IMR-90 (cell line): Measurements from ENCODE around the gene C10orf88. TPM values are rescaled to one million over a fixed set of nuclear protein-coding genes. Genes with fewer than 3 reads are reported as not detected.

Experiments
- ATAC-seq: fragments of 200-7000 bp; cut with Tn5 transposase; 2 replicates; pipeline ENCODE4 v1.9.1; 2020; ENCODE audit warnings: low read depth, mild to moderate bottlenecking, moderate library complexity
- BruUV-seq: library from RNA; stranded (reverse); fragments of 400-500 nt; replicated peaks from 2 replicates; lab custom pipeline; 2021; lab: Mats Ljungman, UMichigan
- CTCF ChIA-PET: fragments of 300-600 bp; formaldehyde crosslinking; extraction: SDS; loops from one replicate; lab custom pipeline; 2021; ENCODE audit warnings: antibody characterized with exemption; lab: Yijun Ruan, JAX
- POLR2A ChIA-PET: fragments of 300-600 bp; sonication (Branson Sonifier 250); formaldehyde crosslinking; loops from one replicate; lab custom pipeline; 2022; ENCODE audit warnings: antibody characterized with exemption; ENCODE audit not compliant: unreplicated experiment; lab: Charles Lee
- DNase-seq: peaks from one replicate; pipeline ENCODE4 v3.0.0; 2013
- H2AFZ ChIP-seq: replicated peaks from 2 replicates; pipeline ENCODE3; 2013; ENCODE audit warnings: low read length, mild to moderate bottlenecking; ENCODE audit not compliant: poor library complexity
- H2AK5ac ChIP-seq: 2 replicates; pipeline ENCODE4 v1.6.1; 2013; ENCODE audit warnings: low read depth, low read length, inconsistent platforms
- H2AK9ac ChIP-seq: replicated peaks from 2 replicates; pipeline ENCODE3; 2013; ENCODE audit warnings: mild to moderate bottlenecking, low read depth, low read length, moderate library complexity; ENCODE audit not compliant: poor library complexity
- H2BK120ac ChIP-seq: 2 replicates; pipeline ENCODE4 v1.6.1; 2013; ENCODE audit warnings: low read depth, low read length, inconsistent platforms
- H2BK15ac ChIP-seq: 3 replicates; pipeline ENCODE4 v1.6.1; 2013; ENCODE audit warnings: low read depth, low read length, inconsistent platforms
- H2BK20ac ChIP-seq: 2 replicates; pipeline ENCODE4 v1.6.1; 2013; ENCODE audit warnings: low read depth, mild to moderate bottlenecking, inconsistent platforms, low read length, moderate library complexity
- H2BK5ac ChIP-seq: 2 replicates; pipeline ENCODE4 v1.6.1; 2013; ENCODE audit warnings: mild to moderate bottlenecking, low read depth, low read length, inconsistent platforms; ENCODE audit not compliant: poor library complexity, severe bottlenecking
- H3K14ac ChIP-seq: replicated peaks from 2 replicates; pipeline ENCODE4 v1.6.1; 2013; ENCODE audit warnings: low read depth, low read length, inconsistent platforms
- H3K18ac ChIP-seq: 2 replicates; pipeline ENCODE4 v1.6.1; 2013; ENCODE audit warnings: low read depth, low read length, control low read depth
- H3K23ac ChIP-seq: 2 replicates; pipeline ENCODE4 v1.6.1; 2013; ENCODE audit warnings: low read depth, low read length, inconsistent platforms
- H3K27ac ChIP-seq: 2 replicates; pipeline ENCODE4 v1.5.1; 2013; ENCODE audit warnings: mild to moderate bottlenecking, control low read depth, low read length; ENCODE audit not compliant: insufficient read depth
- H3K27me3 ChIP-seq: 2 replicates; pipeline ENCODE4 v1.6.1; 2013; ENCODE audit warnings: low read length; ENCODE audit not compliant: control insufficient read depth, insufficient read depth
- H3K36me3 ChIP-seq: 2 replicates; pipeline ENCODE4 v1.6.1; 2013; ENCODE audit warnings: low read length, mixed read lengths; ENCODE audit not compliant: control insufficient read depth, insufficient read depth
- H3K4ac ChIP-seq: 2 replicates; pipeline ENCODE4 v1.6.1; 2013; ENCODE audit warnings: low read depth, low read length, inconsistent platforms
- H3K4me1 ChIP-seq: 2 replicates; pipeline ENCODE4 v1.6.1; 2013; ENCODE audit warnings: low read length, mixed read lengths; ENCODE audit not compliant: control insufficient read depth, insufficient read depth
- H3K4me2 ChIP-seq: 2 replicates; pipeline ENCODE4 v1.6.1; 2013; ENCODE audit warnings: low read depth, mild to moderate bottlenecking, control low read depth, low read length, moderate library complexity
- H3K4me3 ChIP-seq: 2 replicates; pipeline ENCODE4 v1.5.1; 2013; ENCODE audit warnings: low read depth, mild to moderate bottlenecking, control low read depth, low read length, moderate library complexity; ENCODE audit not compliant: insufficient read depth
- H3K56ac ChIP-seq: 2 replicates; pipeline ENCODE4 v1.6.1; 2013; ENCODE audit warnings: low read length, inconsistent platforms; ENCODE audit not compliant: insufficient read depth; ENCODE audit errors: extremely low read depth
- H3K79me1 ChIP-seq, 2 experiments: 2 replicates each; pipeline ENCODE4 v1.6.1; 2013; ENCODE audit warnings: low read length in 2 of 2, inconsistent platforms in 1 of 2, low read depth in 1 of 2
- H3K9ac ChIP-seq: 2 replicates; pipeline ENCODE4 v1.6.1; 2013; ENCODE audit warnings: low read depth, low read length, control low read depth
- H3K9me1 ChIP-seq: 2 replicates; pipeline ENCODE4 v1.6.1; 2013; ENCODE audit warnings: low read length, inconsistent platforms; ENCODE audit not compliant: insufficient read depth
- H3K9me3 ChIP-seq: 2 replicates; pipeline ENCODE4 v1.6.1; 2013; ENCODE audit warnings: low read length; ENCODE audit not compliant: control insufficient read depth, insufficient read depth
- H4K20me1 ChIP-seq: 2 replicates; pipeline ENCODE4 v1.6.1; 2013; ENCODE audit warnings: low read length, inconsistent platforms; ENCODE audit not compliant: insufficient read depth
- H4K5ac ChIP-seq: 2 replicates; pipeline ENCODE4 v1.6.1; 2013; ENCODE audit warnings: mild to moderate bottlenecking, low read depth, low read length, control low read depth
- H4K8ac ChIP-seq, 2 experiments: 2 replicates each; pipeline ENCODE4 v1.6.1; 2013; ENCODE audit warnings: low read depth in 2 of 2, low read length in 2 of 2, control low read depth in 1 of 2, inconsistent platforms in 1 of 2
- H4K91ac ChIP-seq: 2 replicates; pipeline ENCODE4 v1.6.1; 2013; ENCODE audit warnings: low read depth, low read length, inconsistent platforms; ENCODE audit not compliant: insufficient read depth
- CHD1 ChIP-seq: IDR thresholded peaks from 2 replicates; pipeline ENCODE4 v1.6.1; 2012; ENCODE audit warnings: low read depth, low read length, improper control_type of control experiment
- MAZ ChIP-seq: IDR thresholded peaks from 2 replicates; pipeline ENCODE4 v1.6.1; 2012; ENCODE audit warnings: low read depth, mild to moderate bottlenecking, low read length, improper control_type of control experiment, moderate library complexity, borderline replicate concordance
- RAD21 ChIP-seq: IDR thresholded peaks from 2 replicates; pipeline ENCODE4 v1.6.1; 2012; ENCODE audit warnings: low read length, improper control_type of control experiment
- RFX5 ChIP-seq: IDR thresholded peaks from 2 replicates; pipeline ENCODE4 v1.8.0; 2012; ENCODE audit warnings: low read depth, mild to moderate bottlenecking, low read length, moderate library complexity
- whole genome bisulfite sequencing, 2 experiments: methylation state at CpG; one replicate each; pipeline versions ENCODE4 v1.1.5 to v1.1.7; 2013; ENCODE audit warnings: missing lambda C conversion rate in 2 of 2; ENCODE audit not compliant: insufficient read length in 1 of 2; ENCODE audit errors: extremely low coverage in 2 of 2; 5-methylcytosine and 5-hydroxymethylcytosine counted together
- dilution Hi-C: fragments of 300-500 bp; cut with HindIII; formaldehyde crosslinking; loops from one replicate; pipeline ENCODE4 v1.14.3; 2018; ENCODE audit warnings: low sequenced_read_pairs; ENCODE audit not compliant: unreplicated experiment
- in situ Hi-C: fragments of 300-500 bp; cut with MboI; formaldehyde crosslinking; loops from 3 replicates; pipeline ENCODE4 v1.14.3; 2019; ENCODE audit warnings: low sequenced_read_pairs, inconsistent platforms, mixed read lengths
- intact Hi-C: fragments of 100-400 bp; cut with micrococcal nuclease; formaldehyde crosslinking; loops from 2 replicates; pipeline ENCODE4 v1.10.0; 2022
- polyA plus RNA-seq, 3 experiments: library from polyadenylated mRNA; depleted of rRNA; stranded (reverse); fragments of >200 nt; gene quantifications; 2 replicates each; pipeline ENCODE4 v1.2.3, GENCODE V29; 2012; ENCODE audit warnings: low replicate concordance in 1 of 3
- total RNA-seq: library from RNA; depleted of rRNA; stranded (reverse); fragments of >200 nt; gene quantifications from 2 replicates; pipeline ENCODE4 v1.2.3, GENCODE V29; 2012
- TF ChIP-seq, protein P1 (sequence below): fragments of 150-350 bp; IDR thresholded peaks from 2 replicates; pipeline ENCODE4 v1.6.1; 2016; ENCODE audit warnings: low read depth, mild to moderate bottlenecking, low read length, moderate library complexity, borderline replicate concordance
- TF ChIP-seq, protein P2 (sequence below): fragments of 150-350 bp; IDR thresholded peaks from 2 replicates; pipeline ENCODE4 v1.6.1; 2017; ENCODE audit warnings: mild to moderate bottlenecking, antibody characterized with exemption, low read length, low read depth
- TF ChIP-seq, protein P3 (sequence below): conservative IDR thresholded peaks from 2 replicates; pipeline ENCODE4 v1.5.1; 2012; ENCODE audit warnings: mild to moderate bottlenecking, low read depth, low read length, improper control_type of control experiment

C10orf88 gene
- total and polyA plus RNA-seq, 2 of the 4 experiments (the other 2 are of a cell fraction) = 5.9 to 12.2 TPM

DNA sequence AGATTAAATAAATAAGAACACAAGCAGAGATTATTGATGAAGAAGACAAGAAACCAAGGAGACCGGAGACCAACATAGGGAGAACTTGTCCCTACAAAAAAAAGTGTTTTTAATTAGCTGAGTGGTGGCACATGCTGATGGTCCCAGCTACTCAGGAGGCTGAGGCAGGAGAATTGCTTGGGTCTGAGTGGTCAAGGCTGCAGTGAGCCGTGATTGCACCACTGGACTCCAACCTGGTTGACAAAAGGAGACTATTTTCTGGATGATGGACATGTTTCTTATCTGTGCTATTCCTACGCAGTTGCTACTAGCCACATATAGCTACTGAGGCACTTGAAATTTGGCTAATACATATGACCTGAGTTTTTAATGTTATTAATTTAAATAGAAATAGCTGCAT lies 44.9 kb upstream of the C10orf88 start:
- Histone ChIP-seq H3K9ac (no peak overlapping the region), H3K27ac (no peak overlapping the region), H2BK5ac (no peak overlapping the region), H3K36me3 (peaks cover 12% of the 10 kb centered on the region), H3K79me1 (peaks cover 23 to 25% of the 10 kb centered on the region in 2 experiments; a peak in 3 of 4 replicates), H3K4me2 (no peak overlapping the region), H3K27me3 (no peaks in the 10 kb centered on the region), H2BK20ac (no peak overlapping the region), H3K18ac (no peak overlapping the region), H4K20me1 (peaks cover 3% of the 10 kb centered on the region; the same call in 1 of the 2 replicates), H3K4ac (no peak overlapping the region), H3K9me1 (no peaks in the 10 kb centered on the region), H3K4me1 (no peaks in the 10 kb centered on the region; the same call in 1 of the 2 replicates), H3K4me3 (no peak overlapping the region), H4K8ac (no peak overlapping the region), H2AK5ac (no peak overlapping the region), H3K56ac (no peak overlapping the region), H2AFZ (no peak overlapping the region), H4K91ac (no peak overlapping the region), H2BK120ac (no peak overlapping the region), H2AK9ac (no peak overlapping the region), H2BK15ac (no peak overlapping the region), H3K23ac (no peak overlapping the region), H3K9me3 (no peaks in the 10 kb centered on the region), H3K14ac (no peak overlapping the region), H4K5ac (no peak overlapping the region)
- BruUV-seq = no TSS peak
- no peak for TF ChIP-seq CHD1
- TF ChIP-seq, protein P1, sequence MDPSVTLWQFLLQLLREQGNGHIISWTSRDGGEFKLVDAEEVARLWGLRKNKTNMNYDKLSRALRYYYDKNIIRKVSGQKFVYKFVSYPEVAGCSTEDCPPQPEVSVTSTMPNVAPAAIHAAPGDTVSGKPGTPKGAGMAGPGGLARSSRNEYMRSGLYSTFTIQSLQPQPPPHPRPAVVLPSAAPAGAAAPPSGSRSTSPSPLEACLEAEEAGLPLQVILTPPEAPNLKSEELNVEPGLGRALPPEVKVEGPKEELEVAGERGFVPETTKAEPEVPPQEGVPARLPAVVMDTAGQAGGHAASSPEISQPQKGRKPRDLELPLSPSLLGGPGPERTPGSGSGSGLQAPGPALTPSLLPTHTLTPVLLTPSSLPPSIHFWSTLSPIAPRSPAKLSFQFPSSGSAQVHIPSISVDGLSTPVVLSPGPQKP = no peak
- TF ChIP-seq, protein P2, sequence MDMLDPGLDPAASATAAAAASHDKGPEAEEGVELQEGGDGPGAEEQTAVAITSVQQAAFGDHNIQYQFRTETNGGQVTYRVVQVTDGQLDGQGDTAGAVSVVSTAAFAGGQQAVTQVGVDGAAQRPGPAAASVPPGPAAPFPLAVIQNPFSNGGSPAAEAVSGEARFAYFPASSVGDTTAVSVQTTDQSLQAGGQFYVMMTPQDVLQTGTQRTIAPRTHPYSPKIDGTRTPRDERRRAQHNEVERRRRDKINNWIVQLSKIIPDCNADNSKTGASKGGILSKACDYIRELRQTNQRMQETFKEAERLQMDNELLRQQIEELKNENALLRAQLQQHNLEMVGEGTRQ = no peak
- no peak for TF ChIP-seq RAD21
- TF ChIP-seq MAZ = no peak
- no peak for TF ChIP-seq RFX5
- TF ChIP-seq, protein P3, sequence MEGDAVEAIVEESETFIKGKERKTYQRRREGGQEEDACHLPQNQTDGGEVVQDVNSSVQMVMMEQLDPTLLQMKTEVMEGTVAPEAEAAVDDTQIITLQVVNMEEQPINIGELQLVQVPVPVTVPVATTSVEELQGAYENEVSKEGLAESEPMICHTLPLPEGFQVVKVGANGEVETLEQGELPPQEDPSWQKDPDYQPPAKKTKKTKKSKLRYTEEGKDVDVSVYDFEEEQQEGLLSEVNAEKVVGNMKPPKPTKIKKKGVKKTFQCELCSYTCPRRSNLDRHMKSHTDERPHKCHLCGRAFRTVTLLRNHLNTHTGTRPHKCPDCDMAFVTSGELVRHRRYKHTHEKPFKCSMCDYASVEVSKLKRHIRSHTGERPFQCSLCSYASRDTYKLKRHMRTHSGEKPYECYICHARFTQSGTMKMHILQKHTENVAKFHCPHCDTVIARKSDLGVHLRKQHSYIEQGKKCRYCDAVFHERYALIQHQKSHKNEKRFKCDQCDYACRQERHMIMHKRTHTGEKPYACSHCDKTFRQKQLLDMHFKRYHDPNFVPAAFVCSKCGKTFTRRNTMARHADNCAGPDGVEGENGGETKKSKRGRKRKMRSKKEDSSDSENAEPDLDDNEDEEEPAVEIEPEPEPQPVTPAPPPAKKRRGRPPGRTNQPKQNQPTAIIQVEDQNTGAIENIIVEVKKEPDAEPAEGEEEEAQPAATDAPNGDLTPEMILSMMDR = no peak
- ATAC-seq (no peak), DNase-seq (no peak)
- intact Hi-C loops (no loop called here), dilution Hi-C loops (no loop called here), in situ Hi-C loops (no loop called here)
- ChIA-PET CTCF (no interaction called here), POLR2A (no interaction called here)
- WGBS, 2 experiments = 100% methylated on average over 1 of the region's 3 CpGs; no CpG with 5 or more reads in 1 of the 2 experiments
